ENCODE data around the gene C22orf15.

Gene C22orf15

GRCh38 chr22:23759566-23759965 lies 3.2 kb upstream of the C22orf15 start:
- no peak overlapping the region for H3K4me2 ChIP-seq (ENCODE audit: low read length)
- peaks cover 14% of the 10 kb centered on the region for H3K36me3 ChIP-seq (replicated peaks; ENCODE audit: low read depth, low read length)
- no peak overlapping the region for H3K9ac ChIP-seq (ENCODE audit: low read length)
- H3K27ac ChIP-seq (ENCODE audit: low read length) = no peak overlapping the region
- TF ChIP-seq CTCF (IDR thresholded peaks at IDR 0.05; ENCODE audit: low read depth, low read length) (no peak), EZH2phosphoT487 (IDR thresholded peaks at IDR 0.05; ENCODE audit: low read depth) (no peak)
- no peak overlapping the region for H2AFZ ChIP-seq (ENCODE audit: low read depth, low read length)
- H4K20me1 ChIP-seq (ENCODE audit: insufficient read depth, low read length) = peaks cover 5% of the 10 kb centered on the region; the same call in 1 of the 2 replicates
- H3K4me1 ChIP-seq (ENCODE audit: low read length) = no peaks in the 10 kb centered on the region
- H3K79me2 ChIP-seq (ENCODE audit: low read length) = no peaks in the 10 kb centered on the region
- H3K4me3 ChIP-seq (ENCODE audit: low read length) = no peak overlapping the region
- H3K9me3 ChIP-seq (ENCODE audit: insufficient read depth, low read length) = no peaks in the 10 kb centered on the region
- H3K27me3 ChIP-seq (ENCODE audit: low read depth, low read length) = no peaks in the 10 kb centered on the region

- H3K27ac ChIP-seq (ENCODE audit: low read length) = no peak overlapping the region
- H3K9me3 ChIP-seq (ENCODE audit: insufficient read depth, low read length) = no peaks in the 10 kb centered on the region
- no peak overlapping the region for H2AFZ ChIP-seq (ENCODE audit: low read depth, low read length)
- H3K4me3 ChIP-seq (ENCODE audit: low read length) = no peak overlapping the region
- no peaks in the 10 kb centered on the region for H3K27me3 ChIP-seq (ENCODE audit: low read depth, low read length)
- H3K36me3 ChIP-seq (replicated peaks; ENCODE audit: low read depth, low read length) = peaks cover 18% of the 10 kb centered on the region
- no peak overlapping the region for H3K9ac ChIP-seq (ENCODE audit: low read length)
- peaks cover under 1% of the 10 kb centered on the region; the same call in 1 of the 2 replicates for H3K79me2 ChIP-seq (ENCODE audit: low read length)
- H4K20me1 ChIP-seq (ENCODE audit: insufficient read depth, low read length) = peaks cover 8% of the 10 kb centered on the region
- H3K4me2 ChIP-seq (ENCODE audit: low read length) = no peak overlapping the region
- TF ChIP-seq EZH2phosphoT487 (IDR thresholded peaks at IDR 0.05; ENCODE audit: low read depth) = no peak
- no peak for TF ChIP-seq CTCF (IDR thresholded peaks at IDR 0.05; ENCODE audit: low read depth, low read length)
- no peaks in the 10 kb centered on the region for H3K4me1 ChIP-seq (ENCODE audit: low read length)
Observed at GRCh38 chr22:23760056-23760455, 2.7 kb upstream of the C22orf15 start.

GRCh38 chr22:23763579-23763945 lies 772 bp downstream of the C22orf15 start:
- Histone ChIP-seq H2AFZ (ENCODE audit: low read depth, low read length) (no peak overlapping the region), H3K9me3 (ENCODE audit: insufficient read depth, low read length) (no peaks in the 10 kb centered on the region), H3K9ac (ENCODE audit: low read length) (no peak overlapping the region), H3K4me2 (ENCODE audit: low read length) (no peak overlapping the region), H3K27ac (ENCODE audit: low read length) (no peak overlapping the region), H3K4me1 (ENCODE audit: low read length) (peaks cover 9% of the 10 kb centered on the region), H3K36me3 (replicated peaks; ENCODE audit: low read depth, low read length) (peaks cover 27% of the 10 kb centered on the region), H3K79me2 (ENCODE audit: low read length) (peaks cover 27% of the 10 kb centered on the region), H3K4me3 (ENCODE audit: low read length) (no peak overlapping the region), H4K20me1 (ENCODE audit: insufficient read depth, low read length) (peaks cover 12% of the 10 kb centered on the region), H3K27me3 (ENCODE audit: low read depth, low read length) (no peaks in the 10 kb centered on the region)
- TF ChIP-seq CTCF (IDR thresholded peaks at IDR 0.05; ENCODE audit: low read depth, low read length) = no peak
- no peak for TF ChIP-seq EZH2phosphoT487 (IDR thresholded peaks at IDR 0.05; ENCODE audit: low read depth)

- H3K9ac ChIP-seq (ENCODE audit: low read length) = no peak overlapping the region
- H3K9me3 ChIP-seq (ENCODE audit: insufficient read depth, low read length) = no peaks in the 10 kb centered on the region
- H3K79me2 ChIP-seq (ENCODE audit: low read length) = peaks cover 27% of the 10 kb centered on the region
- H4K20me1 ChIP-seq (ENCODE audit: insufficient read depth, low read length) = peaks cover 12% of the 10 kb centered on the region
- peaks cover 13% of the 10 kb centered on the region for H3K4me1 ChIP-seq (ENCODE audit: low read length)
- TF ChIP-seq EZH2phosphoT487 (IDR thresholded peaks at IDR 0.05; ENCODE audit: low read depth) (no peak), CTCF (IDR thresholded peaks at IDR 0.05; ENCODE audit: low read depth, low read length) (no peak)
- no peak overlapping the region for H3K4me3 ChIP-seq (ENCODE audit: low read length)
- H2AFZ ChIP-seq (ENCODE audit: low read depth, low read length) = no peak overlapping the region
- H3K4me2 ChIP-seq (ENCODE audit: low read length) = no peak overlapping the region
- peaks cover 27% of the 10 kb centered on the region for H3K36me3 ChIP-seq (replicated peaks; ENCODE audit: low read depth, low read length)
- no peaks in the 10 kb centered on the region for H3K27me3 ChIP-seq (ENCODE audit: low read depth, low read length)
- H3K27ac ChIP-seq (ENCODE audit: low read length) = no peak overlapping the region
Observed at GRCh38 chr22:23763954-23764353, 1.2 kb downstream of the C22orf15 start.

All from OCI-LY3 (cell line).